ENCODE data around the gene UBE2D4.

DNA sequence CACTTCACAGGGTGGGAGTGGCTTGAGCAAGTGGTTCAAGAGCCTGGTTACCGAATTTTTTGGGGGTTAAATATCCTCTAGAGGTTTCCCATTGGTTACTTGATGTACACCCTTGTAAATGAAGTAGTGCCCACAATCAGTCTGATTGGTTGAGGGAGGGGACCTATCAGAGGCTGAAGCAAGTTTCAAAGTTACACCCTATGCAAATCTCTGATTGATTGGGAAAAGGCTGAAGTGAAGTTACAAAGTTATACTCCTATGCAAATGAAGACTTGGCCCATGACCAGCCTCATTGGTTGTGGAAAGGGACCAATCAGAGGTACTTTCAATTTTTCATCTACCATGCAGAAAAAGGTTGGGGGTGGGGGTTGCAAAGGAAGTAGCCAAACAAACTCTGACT, 34.7 kb downstream of the UBE2D4 start:
- TF ChIP-seq, protein P1, sequence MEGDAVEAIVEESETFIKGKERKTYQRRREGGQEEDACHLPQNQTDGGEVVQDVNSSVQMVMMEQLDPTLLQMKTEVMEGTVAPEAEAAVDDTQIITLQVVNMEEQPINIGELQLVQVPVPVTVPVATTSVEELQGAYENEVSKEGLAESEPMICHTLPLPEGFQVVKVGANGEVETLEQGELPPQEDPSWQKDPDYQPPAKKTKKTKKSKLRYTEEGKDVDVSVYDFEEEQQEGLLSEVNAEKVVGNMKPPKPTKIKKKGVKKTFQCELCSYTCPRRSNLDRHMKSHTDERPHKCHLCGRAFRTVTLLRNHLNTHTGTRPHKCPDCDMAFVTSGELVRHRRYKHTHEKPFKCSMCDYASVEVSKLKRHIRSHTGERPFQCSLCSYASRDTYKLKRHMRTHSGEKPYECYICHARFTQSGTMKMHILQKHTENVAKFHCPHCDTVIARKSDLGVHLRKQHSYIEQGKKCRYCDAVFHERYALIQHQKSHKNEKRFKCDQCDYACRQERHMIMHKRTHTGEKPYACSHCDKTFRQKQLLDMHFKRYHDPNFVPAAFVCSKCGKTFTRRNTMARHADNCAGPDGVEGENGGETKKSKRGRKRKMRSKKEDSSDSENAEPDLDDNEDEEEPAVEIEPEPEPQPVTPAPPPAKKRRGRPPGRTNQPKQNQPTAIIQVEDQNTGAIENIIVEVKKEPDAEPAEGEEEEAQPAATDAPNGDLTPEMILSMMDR (IDR thresholded peaks at IDR 0.05): no peak
- TF ChIP-seq POLR2AphosphoS5 (IDR thresholded peaks at IDR 0.05) (no peak), POLR2A (IDR thresholded peaks at IDR 0.05) (no peak)
